Stomach (tissue), 4 donors: Measurements from ENCODE around the gene EDEM3.

Experiments
- CTCF ChIP-seq, 7 experiments: fragments of 450-650 bp in 4 of 7; fragments of 200-600 bp in 3 of 7; sonication (generic) in 3 of 7; IDR thresholded peaks; one replicate each; pipeline ENCODE4 v1.5.1; 2016 to 2019; ENCODE audit warnings: antibody characterized with exemption in 7 of 7, control low read depth in 2 of 7, mild to moderate bottlenecking in 1 of 7
- POLR2A ChIP-seq, 4 donors: fragments of 450-650 bp; IDR thresholded peaks; one replicate each; pipeline ENCODE4 v1.6.1; 2016; ENCODE audit warnings: antibody characterized with exemption in 4 of 4, control low read depth in 2 of 4, mild to moderate bottlenecking in 1 of 4, moderate library complexity in 1 of 4

GRCh38 chr1:184660462-184661191 lies 94.0 kb downstream of the EDEM3 start:
- TF ChIP-seq CTCF (IDR thresholded peaks at IDR 0.05) (no peak), POLR2A (IDR thresholded peaks at IDR 0.05) (no peak)
